GM20000 (cell line): ENCODE measurements around the gene DPH6.
"Not testable (repeated sequence)": the region's sequence is repeated elsewhere in the genome, so short reads cannot be mapped to it uniquely, and the experiment has no call there.

Experiments used
- DNase-seq: peaks from one replicate; pipeline ENCODE4 v3.0.0; 2012; ENCODE audit warnings: low spot score
- TF ChIP-seq, protein P1 (sequence below): IDR thresholded peaks from 2 replicates; pipeline ENCODE4 v1.5.1; 2012; ENCODE audit warnings: mild to moderate bottlenecking, control low read depth; ENCODE audit errors: extremely low read depth, missing control alignments

Gene DPH6

GRCh38 chr15:35399901-35400300 is 146.1 kb downstream of the DPH6 start:
- TF ChIP-seq, protein P1, sequence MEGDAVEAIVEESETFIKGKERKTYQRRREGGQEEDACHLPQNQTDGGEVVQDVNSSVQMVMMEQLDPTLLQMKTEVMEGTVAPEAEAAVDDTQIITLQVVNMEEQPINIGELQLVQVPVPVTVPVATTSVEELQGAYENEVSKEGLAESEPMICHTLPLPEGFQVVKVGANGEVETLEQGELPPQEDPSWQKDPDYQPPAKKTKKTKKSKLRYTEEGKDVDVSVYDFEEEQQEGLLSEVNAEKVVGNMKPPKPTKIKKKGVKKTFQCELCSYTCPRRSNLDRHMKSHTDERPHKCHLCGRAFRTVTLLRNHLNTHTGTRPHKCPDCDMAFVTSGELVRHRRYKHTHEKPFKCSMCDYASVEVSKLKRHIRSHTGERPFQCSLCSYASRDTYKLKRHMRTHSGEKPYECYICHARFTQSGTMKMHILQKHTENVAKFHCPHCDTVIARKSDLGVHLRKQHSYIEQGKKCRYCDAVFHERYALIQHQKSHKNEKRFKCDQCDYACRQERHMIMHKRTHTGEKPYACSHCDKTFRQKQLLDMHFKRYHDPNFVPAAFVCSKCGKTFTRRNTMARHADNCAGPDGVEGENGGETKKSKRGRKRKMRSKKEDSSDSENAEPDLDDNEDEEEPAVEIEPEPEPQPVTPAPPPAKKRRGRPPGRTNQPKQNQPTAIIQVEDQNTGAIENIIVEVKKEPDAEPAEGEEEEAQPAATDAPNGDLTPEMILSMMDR: no peak
- no peak for DNase-seq

- TF ChIP-seq, protein P1: no peak
- DNase-seq: no peak
Measured at GRCh38 chr15:35397027-35397426, 148.9 kb downstream of the DPH6 start.

- TF ChIP-seq, protein P1: no peak
- no peak for DNase-seq
Measured at GRCh38 chr15:35394416-35394815, 151.5 kb downstream of the DPH6 start.

DNA sequence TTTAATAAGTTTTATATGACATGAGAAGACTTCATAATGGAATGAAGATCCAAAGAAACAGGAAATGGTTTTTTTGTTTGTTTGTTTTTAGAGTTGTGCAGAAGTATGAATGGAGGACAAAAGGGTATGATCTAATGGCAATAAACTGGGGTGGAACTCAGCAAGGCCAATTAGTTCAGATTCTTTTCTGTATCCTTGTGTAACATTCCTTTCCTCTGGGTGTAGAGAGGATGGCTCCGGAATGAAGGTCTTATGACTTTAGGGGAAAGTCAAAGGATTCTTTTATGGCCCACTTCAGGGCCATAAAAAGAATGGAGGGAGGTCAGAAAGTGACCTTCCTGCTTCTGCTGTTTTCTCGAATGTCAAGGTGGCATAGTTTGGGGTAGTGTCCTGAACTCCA is 152.6 kb downstream of the DPH6 start:
- no peak for DNase-seq
- TF ChIP-seq, protein P1: no peak

DNA sequence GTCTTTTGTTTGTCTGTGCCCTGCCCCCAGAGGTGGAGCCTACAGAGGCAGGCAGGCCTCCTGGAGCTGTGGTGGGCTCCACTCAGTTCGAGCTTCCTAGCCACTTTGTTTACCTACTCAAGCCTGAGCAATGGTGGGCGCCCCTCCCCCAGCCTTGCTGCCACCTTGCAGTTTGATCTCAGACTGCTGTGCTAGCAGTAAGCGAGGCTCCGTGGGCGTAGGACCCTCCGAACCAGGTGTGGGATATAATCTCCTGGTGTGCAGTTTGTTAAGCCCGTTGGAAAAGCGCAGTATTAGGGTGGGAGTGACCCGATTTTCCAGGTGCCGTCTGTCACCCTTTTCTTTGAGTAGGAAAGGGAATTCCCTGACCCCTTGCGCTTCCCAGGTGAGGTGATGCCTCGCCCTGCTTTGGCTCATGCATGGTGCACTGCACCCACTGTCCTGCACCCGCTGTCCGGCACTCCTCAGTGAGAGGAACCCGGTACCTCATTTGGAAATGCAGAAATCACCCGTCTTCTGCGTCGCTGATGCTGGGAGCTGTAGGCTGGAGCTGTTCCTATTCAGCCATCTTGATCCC is 154.5 kb downstream of the DPH6 start:
- DNase-seq: not testable (repeated sequence)

DNA sequence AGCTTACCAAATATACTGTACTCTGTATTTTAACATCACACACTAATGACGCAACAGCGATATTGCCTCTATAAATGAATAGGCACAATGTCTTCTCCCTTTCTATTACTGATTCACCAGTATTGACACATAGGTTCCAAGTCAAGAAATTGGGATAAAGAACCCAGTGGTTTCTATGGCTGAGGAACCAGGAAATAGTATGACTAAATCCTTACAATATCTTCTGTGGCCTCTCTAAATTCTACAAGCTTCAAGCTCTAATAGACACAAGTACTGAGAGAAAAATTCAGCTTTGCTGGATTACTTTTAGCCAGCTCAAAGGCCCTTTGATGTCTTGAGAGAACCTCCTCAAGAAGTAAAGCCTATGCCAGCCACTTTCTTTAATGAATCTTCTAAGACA is 162.5 kb downstream of the DPH6 start:
- TF ChIP-seq, protein P1: no peak
- DNase-seq: no peak

GRCh38 chr15:35381328-35381727 is 164.6 kb downstream of the DPH6 start:
- DNase-seq: no peak
- TF ChIP-seq, protein P1: no peak

DNA sequence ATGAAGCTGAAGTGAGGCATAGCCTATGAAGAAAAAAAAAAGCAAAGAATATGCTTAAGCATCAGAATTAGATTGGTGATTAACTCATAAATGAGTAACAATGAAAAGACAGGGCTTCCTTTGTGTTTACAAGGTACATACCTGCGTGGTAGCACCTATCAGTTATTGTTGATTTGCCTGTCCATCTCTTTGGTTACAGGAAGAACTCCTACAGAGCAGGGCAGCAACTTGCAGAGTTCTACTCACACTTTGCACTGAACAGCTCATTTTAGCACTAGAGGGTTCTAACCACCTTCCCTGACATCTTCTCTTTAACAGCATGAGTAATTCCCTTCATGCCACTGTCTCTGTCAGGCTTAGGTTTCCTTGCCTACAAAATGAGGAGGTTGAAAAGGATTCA is 166.0 kb downstream of the DPH6 start:
- no peak for DNase-seq
- TF ChIP-seq, protein P1: no peak

- not testable (repeated sequence) for DNase-seq
Measured at GRCh38 chr15:35378454-35378853, 167.5 kb downstream of the DPH6 start.
